Measurements from ENCODE around the gene TP73. TPM values are rescaled to one million over a fixed set of nuclear protein-coding genes. Genes with fewer than 3 reads are reported as not detected.

Gene TP73
- total RNA-seq, 1 donor from 2014 or later, result not detected

DNA sequence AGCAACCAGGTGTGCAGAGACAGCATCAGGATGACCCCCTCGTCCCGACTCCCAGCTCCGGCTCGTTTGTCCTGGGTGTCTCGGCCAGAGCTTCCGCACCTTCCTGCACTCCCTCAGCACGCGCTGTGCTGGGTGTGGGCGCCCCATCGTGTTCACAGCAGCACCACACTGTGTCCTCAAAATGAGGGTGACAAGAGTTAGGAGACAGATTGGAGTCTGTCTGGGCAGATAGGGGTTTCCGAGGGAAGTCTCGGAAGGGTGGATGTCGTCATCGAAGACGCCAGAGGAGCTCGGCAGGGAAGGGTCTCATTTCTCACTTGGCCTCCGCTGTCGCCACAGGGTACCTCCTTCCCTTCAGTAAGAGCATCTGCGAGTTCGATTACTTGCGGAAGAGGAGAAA lies 104.1 kb downstream of the TP73 start:
- Histone ChIP-seq H3K9me3 (ENCODE audit: control insufficient read depth in 3 of 3, low read length in 3 of 3) (no peaks in the 10 kb centered on the region), H3K36me3 (ENCODE audit: control insufficient read depth in 3 of 3, insufficient read depth in 3 of 3, low read length in 3 of 3) (no peaks in the 10 kb centered on the region), H3K27me3 (ENCODE audit: control insufficient read depth in 3 of 3, insufficient read depth in 3 of 3, low read length in 3 of 3) (peaks cover 0 to 29% (median 20%) of the 10 kb centered on the region in 3 donors), H3K4me1 (ENCODE audit: control insufficient read depth in 3 of 3, insufficient read depth in 3 of 3, low read length in 3 of 3) (peaks cover 3 to 6% (median 3%) of the 10 kb centered on the region in 3 donors), H3K9ac (ENCODE audit: low read depth in 1 of 3, low read length in 3 of 3) (no peak overlapping the region), H3K4me3 (ENCODE audit: low read length in 3 of 3) (no peak overlapping the region), H3K27ac (ENCODE audit: low read depth, low read length) (no peak overlapping the region)

DNA sequence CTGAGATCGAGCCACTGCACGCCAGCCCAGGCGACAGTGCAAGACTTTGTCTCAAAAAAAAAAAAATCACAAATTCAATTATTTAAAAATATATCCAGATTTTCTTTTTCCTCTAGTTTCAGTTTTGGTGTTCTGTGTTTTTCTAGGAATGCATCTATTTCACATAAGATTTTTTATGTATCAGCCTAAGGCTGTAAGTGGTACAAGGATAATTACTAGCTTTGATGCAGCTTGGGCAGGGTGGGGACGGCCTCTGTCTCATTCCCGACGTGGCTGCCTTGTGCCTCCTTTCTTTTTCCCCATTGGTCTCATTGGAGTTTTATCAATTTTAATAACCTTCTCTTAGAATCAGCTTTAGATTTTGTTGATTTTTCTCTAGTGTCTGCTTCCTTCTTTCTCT lies 106.8 kb downstream of the TP73 start:
- peaks cover 2 to 22% (median 19%) of the 10 kb centered on the region in 3 donors for H3K27me3 ChIP-seq (ENCODE audit: control insufficient read depth in 3 of 3, insufficient read depth in 3 of 3, low read length in 3 of 3)
- no peak overlapping the region for H3K27ac ChIP-seq (ENCODE audit: low read depth, low read length)
- H3K4me3 ChIP-seq (ENCODE audit: low read length in 3 of 3), result no peak overlapping the region
- H3K36me3 ChIP-seq (ENCODE audit: control insufficient read depth in 3 of 3, insufficient read depth in 3 of 3, low read length in 3 of 3), result no peaks in the 10 kb centered on the region
- peaks cover 3 to 6% (median 3%) of the 10 kb centered on the region in 3 donors for H3K4me1 ChIP-seq (ENCODE audit: control insufficient read depth in 3 of 3, insufficient read depth in 3 of 3, low read length in 3 of 3)
- peak overlapping the region in 1 of 3 donors; percentile 47 for H3K9ac ChIP-seq (ENCODE audit: low read depth in 1 of 3, low read length in 3 of 3)
- H3K9me3 ChIP-seq (ENCODE audit: control insufficient read depth in 3 of 3, low read length in 3 of 3), result no peaks in the 10 kb centered on the region

DNA sequence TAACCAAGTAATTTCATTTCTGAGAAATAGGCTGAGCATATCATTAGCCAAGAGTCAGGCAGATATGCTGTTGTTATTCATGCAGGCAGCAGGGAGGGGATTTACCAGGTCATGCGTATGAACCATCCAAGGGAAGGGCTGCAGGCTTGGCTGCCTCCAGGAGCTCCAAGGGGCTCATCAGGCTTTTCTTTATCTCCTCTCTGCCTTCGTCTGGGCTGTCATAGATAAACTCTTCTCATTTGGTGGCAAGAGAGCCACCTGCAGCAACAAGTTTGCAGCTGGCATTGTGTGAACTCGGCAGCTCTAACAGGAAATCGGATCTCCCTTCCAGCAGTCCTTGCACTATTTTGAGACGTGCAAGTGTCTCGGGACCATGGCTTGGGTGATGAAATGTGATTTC lies 107.5 kb downstream of the TP73 start:
- peaks cover 2 to 16% (median 14%) of the 10 kb centered on the region in 3 donors for H3K27me3 ChIP-seq (ENCODE audit: control insufficient read depth in 3 of 3, insufficient read depth in 3 of 3, low read length in 3 of 3)
- no peak overlapping the region for H3K27ac ChIP-seq (ENCODE audit: low read depth, low read length)
- no peak overlapping the region for H3K4me3 ChIP-seq (ENCODE audit: low read length in 3 of 3)
- no peaks in the 10 kb centered on the region for H3K36me3 ChIP-seq (ENCODE audit: control insufficient read depth in 3 of 3, insufficient read depth in 3 of 3, low read length in 3 of 3)
- peaks cover 3 to 6% (median 3%) of the 10 kb centered on the region in 3 donors for H3K4me1 ChIP-seq (ENCODE audit: control insufficient read depth in 3 of 3, insufficient read depth in 3 of 3, low read length in 3 of 3)
- H3K9ac ChIP-seq (ENCODE audit: low read depth in 1 of 3, low read length in 3 of 3), result peak overlapping the region in 1 of 3 donors; percentile 47
- no peaks in the 10 kb centered on the region for H3K9me3 ChIP-seq (ENCODE audit: control insufficient read depth in 3 of 3, low read length in 3 of 3)

- H3K9ac ChIP-seq (ENCODE audit: low read depth in 1 of 3, low read length in 3 of 3), result no peak overlapping the region
- H3K27me3 ChIP-seq (ENCODE audit: control insufficient read depth in 3 of 3, insufficient read depth in 3 of 3, low read length in 3 of 3), result peaks cover 2 to 13% (median 8%) of the 10 kb centered on the region in 3 donors
- no peaks in the 10 kb centered on the region for H3K9me3 ChIP-seq (ENCODE audit: control insufficient read depth in 3 of 3, low read length in 3 of 3)
- no peak overlapping the region for H3K27ac ChIP-seq (ENCODE audit: low read depth, low read length)
- peaks cover 3 to 6% (median 3%) of the 10 kb centered on the region in 3 donors for H3K4me1 ChIP-seq (ENCODE audit: control insufficient read depth in 3 of 3, insufficient read depth in 3 of 3, low read length in 3 of 3)
- H3K36me3 ChIP-seq (ENCODE audit: control insufficient read depth in 3 of 3, insufficient read depth in 3 of 3, low read length in 3 of 3), result no peaks in the 10 kb centered on the region
- no peak overlapping the region for H3K4me3 ChIP-seq (ENCODE audit: low read length in 3 of 3)
Observed at GRCh38 chr1:3761296-3762010, 109.1 kb downstream of the TP73 start.

DNA sequence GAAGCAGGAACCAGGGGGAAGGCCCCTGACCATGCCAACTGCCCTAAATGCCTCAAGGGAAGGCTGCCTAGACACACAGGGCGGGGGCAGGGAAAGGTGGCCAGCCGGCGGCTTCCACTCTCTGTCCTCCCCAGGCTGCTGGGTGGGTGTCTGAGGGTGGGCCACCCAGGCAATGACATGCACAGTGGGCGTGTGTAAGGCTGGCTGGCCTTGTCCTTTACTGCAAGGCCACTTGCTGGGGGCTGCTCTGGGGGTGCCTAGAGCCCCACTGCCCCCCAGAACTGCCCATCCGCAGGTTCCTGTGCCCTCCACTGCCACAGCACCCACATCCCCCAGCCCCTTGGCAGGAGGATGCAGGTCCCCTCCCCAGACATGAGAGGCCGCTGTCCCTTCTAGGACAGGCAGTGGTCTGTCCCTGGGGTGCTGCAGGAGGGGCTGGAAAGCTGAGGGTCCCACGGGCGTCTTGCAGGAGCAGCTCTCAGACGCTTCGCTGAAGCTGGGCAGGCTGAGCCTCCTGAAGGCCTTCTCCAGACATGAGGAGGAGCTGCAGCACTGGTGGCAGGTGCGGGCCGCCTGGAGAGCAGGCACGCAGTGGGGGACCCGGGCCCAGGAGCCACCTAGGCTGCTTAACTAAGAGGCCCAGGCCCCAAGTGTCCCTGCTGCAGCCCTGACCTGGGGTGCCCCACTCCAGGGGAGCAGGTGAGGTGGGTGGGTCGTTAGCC lies 110.0 kb downstream of the TP73 start:
- H3K9me3 ChIP-seq (ENCODE audit: control insufficient read depth in 3 of 3, low read length in 3 of 3), result no peaks in the 10 kb centered on the region
- H3K36me3 ChIP-seq (ENCODE audit: control insufficient read depth in 3 of 3, insufficient read depth in 3 of 3, low read length in 3 of 3), result no peaks in the 10 kb centered on the region
- no peak overlapping the region for H3K27ac ChIP-seq (ENCODE audit: low read depth, low read length)
- no peak overlapping the region for H3K9ac ChIP-seq (ENCODE audit: low read depth in 1 of 3, low read length in 3 of 3)
- H3K4me1 ChIP-seq (ENCODE audit: control insufficient read depth in 3 of 3, insufficient read depth in 3 of 3, low read length in 3 of 3), result peaks cover 3 to 6% (median 3%) of the 10 kb centered on the region in 3 donors
- H3K27me3 ChIP-seq (ENCODE audit: control insufficient read depth in 3 of 3, insufficient read depth in 3 of 3, low read length in 3 of 3), result peaks cover 3 to 16% (median 11%) of the 10 kb centered on the region in 3 donors
- no peak overlapping the region for H3K4me3 ChIP-seq (ENCODE audit: low read length in 3 of 3)

DNA sequence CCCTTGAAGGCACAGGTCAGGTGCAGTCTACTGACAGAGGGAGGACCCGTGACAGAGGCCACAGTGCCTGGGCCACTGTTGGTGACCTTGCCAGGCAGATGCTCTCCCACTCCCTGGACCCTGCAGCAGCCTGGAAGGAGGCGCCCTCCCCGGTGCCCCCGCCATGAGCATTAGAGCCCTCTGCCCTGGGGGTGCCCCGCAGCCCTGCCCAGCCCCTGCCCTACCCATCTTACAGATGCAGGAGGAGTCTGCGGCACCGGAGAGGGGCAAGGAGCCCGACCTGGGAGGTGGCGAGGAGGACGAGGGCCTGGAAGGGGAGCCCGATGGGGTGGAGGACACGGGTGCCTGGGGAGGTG lies 110.5 kb downstream of the TP73 start:
- Histone ChIP-seq H3K4me3 (ENCODE audit: low read length in 3 of 3) (no peak overlapping the region), H3K27me3 (ENCODE audit: control insufficient read depth in 3 of 3, insufficient read depth in 3 of 3, low read length in 3 of 3) (peaks cover 5 to 19% (median 13%) of the 10 kb centered on the region in 3 donors), H3K4me1 (ENCODE audit: control insufficient read depth in 3 of 3, insufficient read depth in 3 of 3, low read length in 3 of 3) (peaks cover 3 to 6% (median 3%) of the 10 kb centered on the region in 3 donors), H3K36me3 (ENCODE audit: control insufficient read depth in 3 of 3, insufficient read depth in 3 of 3, low read length in 3 of 3) (no peaks in the 10 kb centered on the region), H3K27ac (ENCODE audit: low read depth, low read length) (no peak overlapping the region), H3K9ac (ENCODE audit: low read depth in 1 of 3, low read length in 3 of 3) (no peak overlapping the region), H3K9me3 (ENCODE audit: control insufficient read depth in 3 of 3, low read length in 3 of 3) (no peaks in the 10 kb centered on the region)

GRCh38 chr1:3763351-3764125 lies 111.2 kb downstream of the TP73 start:
- H3K27me3 ChIP-seq (ENCODE audit: control insufficient read depth in 3 of 3, insufficient read depth in 3 of 3, low read length in 3 of 3), result peaks cover 5 to 23% (median 18%) of the 10 kb centered on the region in 3 donors
- H3K9me3 ChIP-seq (ENCODE audit: control insufficient read depth in 3 of 3, low read length in 3 of 3), result no peaks in the 10 kb centered on the region
- no peak overlapping the region for H3K4me3 ChIP-seq (ENCODE audit: low read length in 3 of 3)
- H3K36me3 ChIP-seq (ENCODE audit: control insufficient read depth in 3 of 3, insufficient read depth in 3 of 3, low read length in 3 of 3), result no peaks in the 10 kb centered on the region
- H3K9ac ChIP-seq (ENCODE audit: low read depth in 1 of 3, low read length in 3 of 3), result no peak overlapping the region
- H3K27ac ChIP-seq (ENCODE audit: low read depth, low read length), result no peak overlapping the region
- peaks cover 3 to 6% (median 3%) of the 10 kb centered on the region in 3 donors for H3K4me1 ChIP-seq (ENCODE audit: control insufficient read depth in 3 of 3, insufficient read depth in 3 of 3, low read length in 3 of 3)

DNA sequence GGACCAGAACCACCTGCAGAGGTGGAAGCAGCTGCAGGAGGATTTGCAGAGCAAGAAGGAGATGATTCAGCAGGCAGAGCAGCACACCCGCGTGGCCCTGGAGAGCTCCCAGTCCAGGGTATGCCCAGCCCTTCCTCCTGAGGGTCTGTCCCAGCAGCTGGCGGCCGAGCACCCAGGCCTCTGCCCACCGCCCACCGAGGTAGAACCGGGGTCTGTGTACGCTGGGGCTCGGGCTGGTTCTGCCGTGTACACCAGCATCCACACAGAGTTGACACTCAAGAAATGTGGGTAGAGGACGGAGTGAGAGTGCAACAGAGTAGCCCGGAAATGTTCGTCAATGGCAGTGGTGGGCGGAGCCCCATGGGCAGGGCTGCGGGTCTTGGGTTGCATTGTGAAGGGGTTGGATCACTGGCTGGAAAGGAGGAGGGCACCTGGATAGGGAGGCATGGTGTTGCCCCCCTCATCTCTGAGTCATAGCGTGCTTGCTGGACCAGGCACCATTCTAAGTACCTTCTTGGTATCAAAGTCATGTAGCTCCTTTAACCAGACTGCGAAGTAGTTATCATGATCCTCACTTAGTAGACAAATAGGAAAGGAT lies 115.1 kb downstream of the TP73 start:
- peaks cover 5 to 11% (median 8%) of the 10 kb centered on the region in 3 donors for H3K4me1 ChIP-seq (ENCODE audit: control insufficient read depth in 3 of 3, insufficient read depth in 3 of 3, low read length in 3 of 3)
- no peaks in the 10 kb centered on the region for H3K9me3 ChIP-seq (ENCODE audit: control insufficient read depth in 3 of 3, low read length in 3 of 3)
- peaks cover 5 to 23% (median 18%) of the 10 kb centered on the region in 3 donors for H3K27me3 ChIP-seq (ENCODE audit: control insufficient read depth in 3 of 3, insufficient read depth in 3 of 3, low read length in 3 of 3)
- H3K36me3 ChIP-seq (ENCODE audit: control insufficient read depth in 3 of 3, insufficient read depth in 3 of 3, low read length in 3 of 3), result no peaks in the 10 kb centered on the region
- H3K9ac ChIP-seq (ENCODE audit: low read depth in 1 of 3, low read length in 3 of 3), result no peak overlapping the region
- H3K27ac ChIP-seq (ENCODE audit: low read depth, low read length), result no peak overlapping the region
- no peak overlapping the region for H3K4me3 ChIP-seq (ENCODE audit: low read length in 3 of 3)

DNA sequence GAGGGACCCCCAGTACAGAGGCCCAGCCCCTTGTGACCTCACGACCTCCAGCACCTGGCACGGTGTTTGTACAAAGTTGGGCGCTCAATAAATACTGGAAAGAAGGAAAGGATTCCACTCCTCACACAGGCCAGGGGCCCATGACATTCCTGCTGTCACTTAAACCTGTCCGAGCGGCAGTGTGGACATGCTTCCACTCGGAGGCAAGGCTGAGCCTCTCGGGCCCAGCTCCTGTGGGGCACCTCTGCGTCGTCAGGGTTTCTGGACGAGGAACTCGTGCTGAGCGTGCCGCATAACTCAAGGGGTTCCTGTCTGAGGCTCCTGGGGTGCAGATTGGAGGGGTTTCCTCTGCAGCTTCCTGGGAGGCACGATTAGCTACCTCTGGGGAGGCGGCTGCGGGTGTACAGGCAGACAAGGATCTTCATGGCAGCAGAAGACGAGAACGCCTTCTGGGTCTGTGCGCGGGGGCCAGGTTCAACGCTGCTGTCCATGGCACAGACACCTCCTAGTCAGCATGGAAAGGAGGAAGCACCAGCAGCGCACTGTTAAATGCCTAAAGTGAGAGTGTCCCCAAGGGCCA lies 116.6 kb downstream of the TP73 start:
- Histone ChIP-seq H3K4me3 (ENCODE audit: low read length in 3 of 3) (no peak overlapping the region), H3K4me1 (ENCODE audit: control insufficient read depth in 3 of 3, insufficient read depth in 3 of 3, low read length in 3 of 3) (peaks cover 5 to 20% (median 14%) of the 10 kb centered on the region in 3 donors), H3K27ac (ENCODE audit: low read depth, low read length) (no peak overlapping the region), H3K36me3 (ENCODE audit: control insufficient read depth in 3 of 3, insufficient read depth in 3 of 3, low read length in 3 of 3) (no peaks in the 10 kb centered on the region), H3K9me3 (ENCODE audit: control insufficient read depth in 3 of 3, low read length in 3 of 3) (no peaks in the 10 kb centered on the region), H3K9ac (ENCODE audit: low read depth in 1 of 3, low read length in 3 of 3) (no peak overlapping the region), H3K27me3 (ENCODE audit: control insufficient read depth in 3 of 3, insufficient read depth in 3 of 3, low read length in 3 of 3) (peaks cover 3 to 15% (median 15%) of the 10 kb centered on the region in 3 donors)
